A549 (cell line): ENCODE results near the gene DEPDC5. TPM values are rescaled to one million over a fixed set of nuclear protein-coding genes. Genes with fewer than 3 reads are reported as not detected.

Experiments used
- ATAC-seq, 2 experiments: fragments of 200-7000 bp in 1 of 2; fragments of >200 bp in 1 of 2; cut with Nextera tagmentation in 1 of 2; cut with Tn5 transposase in 1 of 2; 3 replicates each; pipeline versions ENCODE4 v1.8.0 to v1.9.1; 2018 to 2020; ENCODE audit warnings: mild to moderate bottlenecking in 1 of 2, moderate library complexity in 1 of 2
- CTCF ChIA-PET: fragments of 300-600 bp; sonication (Branson Sonifier 250); formaldehyde crosslinking; extraction: SDS; loops from one replicate; lab custom pipeline; 2021; ENCODE audit warnings: antibody characterized with exemption, inconsistent platforms; lab: Yijun Ruan, JAX
- POLR2A ChIA-PET: fragments of 350-600 bp; formaldehyde crosslinking; extraction: SDS; loops from one replicate; lab custom pipeline; 2021; ENCODE audit warnings: antibody characterized with exemption, inconsistent platforms; lab: Yijun Ruan, JAX
- DNase-seq, 2 experiments: peaks; one replicate each; pipeline versions ENCODE4 v3.0.0 to v3.0.0-alpha.2; 2011 to 2016; ENCODE audit warnings: low read depth in 1 of 2, low spot score in 1 of 2
- FAIRE-seq: peaks from 2 replicates; lab custom pipeline; 2011; peaks lifted over from hg19 to GRCh38; lab: Jason Lieb, UNC
- H3K27ac ChIP-seq, 2 experiments: fragments of >200 bp; sonication (Bioruptor Twin); formaldehyde crosslinking; 3 replicates each; pipeline ENCODE4 v1.5.1; 2016 to 2017
- H3K4me1 ChIP-seq: fragments of >200 bp; sonication (Bioruptor Twin); formaldehyde crosslinking; 3 replicates; pipeline ENCODE4 v1.6.1; 2016
- H3K4me2 ChIP-seq: fragments of >200 bp; sonication (Bioruptor Twin); formaldehyde crosslinking; 3 replicates; pipeline ENCODE4 v1.6.1; 2016
- H3K4me3 ChIP-seq: fragments of >200 bp; sonication (Bioruptor Twin); formaldehyde crosslinking; 3 replicates; pipeline ENCODE4 v1.5.1; 2016
- H3K9me3 ChIP-seq: fragments of >200 bp; sonication (Bioruptor Twin); formaldehyde crosslinking; 3 replicates; pipeline ENCODE4 v1.6.1; 2016
- ATOH8 ChIP-seq: fragments of 250-450 bp; sonication (Bioruptor Pico); IDR thresholded peaks from 2 replicates; pipeline ENCODE4 v1.5.0; 2020; ENCODE audit warnings: low read depth, mild to moderate bottlenecking, moderate library complexity
- BHLHE40 ChIP-seq: IDR thresholded peaks from 2 replicates; pipeline ENCODE4 v1.6.1; 2012; ENCODE audit warnings: low read depth, low read length, inconsistent platforms
- CHD4 ChIP-seq: fragments of 200-600 bp; sonication (generic); IDR thresholded peaks from 2 replicates; pipeline ENCODE4 v1.6.1; 2016; ENCODE audit warnings: antibody characterized with exemption, mild to moderate bottlenecking, borderline replicate concordance
- CTCF ChIP-seq: fragments of >200 bp; sonication (Bioruptor Twin); formaldehyde crosslinking; IDR thresholded peaks from 3 replicates; pipeline ENCODE4 v1.5.1; 2016
- EHMT2 ChIP-seq: fragments of 200-600 bp; sonication (generic); IDR thresholded peaks from 2 replicates; pipeline ENCODE4 v1.6.1; 2016; ENCODE audit warnings: antibody characterized with exemption, low read depth, mild to moderate bottlenecking, moderate library complexity
- ESRRA ChIP-seq: fragments of 150-350 bp; IDR thresholded peaks from 2 replicates; pipeline ENCODE4 v1.6.1; 2014; ENCODE audit warnings: mild to moderate bottlenecking, low read length, borderline replicate concordance
- FOXS1 ChIP-seq: fragments of 250-450 bp; sonication (Bioruptor Pico); IDR thresholded peaks from 2 replicates; pipeline ENCODE4 v1.5.0; 2020; ENCODE audit warnings: mild to moderate bottlenecking, moderate library complexity
- HMGXB4 ChIP-seq: fragments of 250-450 bp; sonication (Bioruptor Pico); IDR thresholded peaks from 2 replicates; pipeline ENCODE4 v1.5.0; 2021; ENCODE audit warnings: mild to moderate bottlenecking, moderate library complexity, borderline replicate concordance
- HOXA7 ChIP-seq: fragments of 250-450 bp; sonication (Bioruptor Pico); IDR thresholded peaks from 2 replicates; pipeline ENCODE4 v1.5.0; 2020; ENCODE audit warnings: mild to moderate bottlenecking, moderate library complexity
- HOXB13 ChIP-seq: fragments of 250-450 bp; sonication (Bioruptor Pico); IDR thresholded peaks from 2 replicates; pipeline ENCODE4 v1.5.0; 2020; ENCODE audit warnings: low read depth, mild to moderate bottlenecking, moderate library complexity
- KDM1A ChIP-seq: fragments of 200-600 bp; sonication (generic); IDR thresholded peaks from 2 replicates; pipeline ENCODE4 v1.6.1; 2016; ENCODE audit warnings: low read depth, mild to moderate bottlenecking
- KDM5A ChIP-seq: fragments of 200-600 bp; sonication (generic); IDR thresholded peaks from 2 replicates; pipeline ENCODE4 v1.6.1; 2016; ENCODE audit warnings: antibody characterized with exemption, mild to moderate bottlenecking
- MAX ChIP-seq: IDR thresholded peaks from 2 replicates; pipeline ENCODE4 v1.6.1; 2012
- MAZ ChIP-seq: fragments of 150-350 bp; IDR thresholded peaks from 2 replicates; pipeline ENCODE4 v1.6.1; 2014; ENCODE audit warnings: antibody characterized with exemption, low read depth, low read length, borderline replicate concordance
- MYC ChIP-seq: IDR thresholded peaks from 2 replicates; pipeline ENCODE4 v1.6.1; 2012; ENCODE audit warnings: mild to moderate bottlenecking, inconsistent platforms, low read length, improper control_type of control experiment, borderline replicate concordance
- NFE2L2 ChIP-seq: fragments of 150-350 bp; conservative IDR thresholded peaks from 2 replicates; pipeline ENCODE4 v1.6.1; 2014; ENCODE audit warnings: low read length
- NR3C1 ChIP-seq: fragments of >200 bp; sonication (Bioruptor Twin); formaldehyde crosslinking; IDR thresholded peaks from 3 replicates; pipeline ENCODE4 v1.6.1; 2017
- RAD21 ChIP-seq, 2 experiments: fragments of >200 bp in 1 of 2; sonication (Bioruptor Twin) in 1 of 2; formaldehyde crosslinking in 1 of 2; IDR thresholded peaks in 1 of 2; conservative IDR thresholded peaks in 1 of 2; 2 replicates in 1 of 2; 3 replicates in 1 of 2; pipeline ENCODE4 v1.6.1; 2012 to 2018; ENCODE audit warnings: inconsistent platforms in 1 of 2
- RNF2 ChIP-seq: fragments of 200-600 bp; sonication (generic); IDR thresholded peaks from 2 replicates; pipeline ENCODE4 v1.6.1; 2016; ENCODE audit warnings: low read depth, mild to moderate bottlenecking, antibody characterized with exemption, moderate library complexity, borderline replicate concordance
- SMC3 ChIP-seq: fragments of >200 bp; sonication (Bioruptor Twin); formaldehyde crosslinking; IDR thresholded peaks from 3 replicates; pipeline ENCODE4 v1.6.1; 2018; ENCODE audit warnings: inconsistent platforms
- TFCP2L1 ChIP-seq: fragments of 250-450 bp; sonication (Bioruptor Pico); IDR thresholded peaks from 2 replicates; pipeline ENCODE4 v1.5.0; 2021; ENCODE audit warnings: mild to moderate bottlenecking
- TP53 ChIP-seq: fragments of 250-450 bp; sonication (Bioruptor Pico); IDR thresholded peaks from 2 replicates; pipeline ENCODE4 v1.5.0; 2021; ENCODE audit warnings: mild to moderate bottlenecking, moderate library complexity
- ZC3H11A ChIP-seq: fragments of 450-650 bp; IDR thresholded peaks from 2 replicates; pipeline ENCODE4 v1.6.1; 2014; ENCODE audit warnings: antibody characterized with exemption, mild to moderate bottlenecking
- ZNF302 ChIP-seq: fragments of 250-450 bp; sonication (Bioruptor Pico); IDR thresholded peaks from 2 replicates; pipeline ENCODE4 v1.9.0; 2021; ENCODE audit warnings: inconsistent platforms, mild to moderate bottlenecking, moderate library complexity
- WGBS: methylation state at CpG from one replicate; pipeline ENCODE4 v1.1.6; 2017; ENCODE audit errors: missing lambda C conversion rate; 5-methylcytosine and 5-hydroxymethylcytosine counted together
- polyA plus RNA-seq, 4 experiments: library from polyadenylated mRNA; depleted of rRNA in 3 of 4; stranded (reverse); fragments of >200 nt; fragmentation: RNase III in 1 of 4; extraction: RNeasy Plus Mini Kit Qiagen cat#74134 plus additional on column Dnase treatment in 1 of 4; gene quantifications; 2 replicates in 3 of 4; 3 replicates in 1 of 4; pipeline ENCODE4 v1.2.3, GENCODE V29; 2011 to 2017

The DEPDC5 gene
- polyA plus RNA-seq, 2 of the 4 experiments (the other 2 are of a cell fraction): 4.4 to 10.1 TPM

GRCh38 chr22:31919730-31920129 lies 165.9 kb downstream of the DEPDC5 start (continued):
- TF ChIP-seq MAX (no peak), FOXS1 (CRISPR knock-in tag) (no peak), ZC3H11A (no peak), RAD21 (conservative IDR thresholded peaks at IDR 0.05 in 1 of 2, IDR thresholded peaks at IDR 0.05 in 1 of 2) (no peak), BHLHE40 (no peak), KDM5A (no peak), TP53 (CRISPR knock-in tag) (no peak), HOXB13 (CRISPR knock-in tag) (no peak)
- TF ChIP-seq, all 56 proteins: peak for 0

GRCh38 chr22:31920306-31920705 lies 166.5 kb downstream of the DEPDC5 start:
- Histone ChIP-seq H3K4me1 (no peaks in the 10 kb centered on the region), H3K9me3 (no peaks in the 10 kb centered on the region), H3K4me2 (no peak overlapping the region), H3K4me3 (no peak overlapping the region), H3K27ac (no peak overlapping the region)
- ATAC-seq: no peak
- no peak for FAIRE-seq
- CTCF ChIA-PET: interaction anchor here (1.3 kb wide), 1 partner anchor 50 kb away, joined by 3 read pairs; no protein-coding TSS in a partner anchor
- TF ChIP-seq NR3C1: no peak
- no peak for TF ChIP-seq MAZ
- TF ChIP-seq SMC3: no peak
- TF ChIP-seq NFE2L2: no peak
- TF ChIP-seq ATOH8 (CRISPR knock-in tag): no peak
- DNase-seq: no peak
- POLR2A ChIA-PET: no interaction called here
- WGBS: 87% methylated on average over 3 of the region's 3 CpGs

- Histone ChIP-seq H3K4me3 (no peak overlapping the region), H3K4me2 (no peak overlapping the region), H3K27ac (no peak overlapping the region), H3K9me3 (no peaks in the 10 kb centered on the region), H3K4me1 (no peaks in the 10 kb centered on the region)
- ChIA-PET CTCF (no interaction called here), POLR2A (no interaction called here)
- WGBS: 88% methylated on average over 3 of the region's 3 CpGs
- TF ChIP-seq NFE2L2: no peak
- TF ChIP-seq HMGXB4 (CRISPR knock-in tag): no peak
- no peak for TF ChIP-seq ZC3H11A
- TF ChIP-seq MYC: no peak
- no peak for TF ChIP-seq TFCP2L1 (CRISPR knock-in tag)
- no peak for TF ChIP-seq ESRRA
- no peak for TF ChIP-seq RNF2
- no peak for TF ChIP-seq CTCF
- no peak for TF ChIP-seq ZNF302 (CRISPR knock-in tag)
- no peak for TF ChIP-seq CHD4
- TF ChIP-seq EHMT2: no peak
- no peak for TF ChIP-seq HOXA7
- no peak for TF ChIP-seq KDM1A
- ATAC-seq: no peak
- no peak for FAIRE-seq
- no peak for DNase-seq
Measured at GRCh38 chr22:31921106-31921505, 167.3 kb downstream of the DEPDC5 start.
